Activated CD8-positive, alpha-beta memory T cell treated with anti-CD3 and anti-CD28 coated beads for 1 hour (primary cell): ENCODE measurements around the gene TVP23B.
"Not testable (repeated sequence)": the region's sequence is repeated elsewhere in the genome, so short reads cannot be mapped to it uniquely, and the experiment has no call there.

ENCODE experiments used
- DNase-seq, 2 donors: peaks; one replicate each; pipeline ENCODE4 v3.0.0-alpha.2; 2020; ENCODE audit warnings: low read depth in 1 of 2; ENCODE audit errors: extremely low read depth in 1 of 2

Gene TVP23B

GRCh38 chr17:18780991-18781718, at the start of gene TVP23B:
TSS of gene TVP23B (plus strand) at chr17:18781183. CDS start at chr17:18781294, 111 bp downstream.
- peak; percentile 93 for DNase-seq

DNA sequence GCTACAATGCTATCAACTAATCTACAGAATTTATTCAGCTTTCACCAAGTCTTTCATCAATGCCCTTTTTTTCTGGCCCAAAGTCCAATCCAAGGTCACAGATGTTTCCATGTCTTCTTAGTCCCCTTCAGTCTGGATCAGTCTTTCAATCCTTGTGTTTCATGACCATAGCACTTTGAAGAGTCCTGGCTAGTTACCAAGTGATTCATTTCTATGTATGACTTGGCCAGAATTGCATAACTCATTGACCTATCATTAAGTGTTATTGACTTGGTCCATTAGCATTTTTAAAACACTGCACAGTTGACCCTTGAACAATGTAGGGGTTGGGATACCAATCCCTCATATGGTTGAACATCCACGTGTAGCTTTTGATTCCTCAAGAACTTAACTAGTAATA, 48.5 kb upstream of the TVP23B start:
- not testable (repeated sequence) for DNase-seq

GRCh38 chr17:18733350-18733749, 47.6 kb upstream of the TVP23B start:
- DNase-seq = not testable (repeated sequence)

DNA sequence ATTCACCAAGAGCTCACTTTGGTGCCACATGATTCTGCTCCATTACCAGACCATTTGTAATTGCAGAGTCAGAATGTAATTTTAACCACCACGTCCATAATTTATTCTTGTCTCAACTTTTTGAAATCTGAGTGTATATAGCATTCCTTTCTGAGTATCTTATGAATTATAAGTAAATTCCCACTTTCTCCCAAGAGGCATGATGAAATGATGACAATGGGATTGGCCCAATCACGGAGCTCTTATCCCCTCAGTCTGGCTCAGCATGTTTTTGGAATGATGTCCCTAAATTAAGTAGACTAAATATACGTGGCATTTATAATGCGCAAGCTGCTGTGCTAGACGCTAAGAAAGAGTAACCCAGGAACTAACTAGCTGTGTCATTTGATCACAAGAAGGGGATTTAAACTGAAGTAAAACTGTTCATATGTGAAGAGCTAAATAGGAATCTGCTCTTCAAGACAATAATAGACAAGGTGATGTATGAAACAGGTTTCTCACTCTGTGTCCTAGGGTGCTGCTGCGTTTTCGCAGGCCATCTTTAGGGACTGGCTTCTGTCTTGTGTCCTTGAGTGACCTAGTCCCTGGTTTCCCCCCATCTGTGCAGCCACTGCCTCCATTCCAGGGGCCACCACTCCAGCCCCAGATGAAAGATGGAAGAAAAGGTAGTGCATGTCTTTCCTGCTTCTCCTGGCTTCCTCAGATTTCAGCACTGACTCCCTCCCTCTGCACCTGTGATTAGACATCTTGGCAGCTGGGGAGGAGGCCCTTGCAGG, 41.2 kb upstream of the TVP23B start:
- DNase-seq = not testable (repeated sequence)

DNA sequence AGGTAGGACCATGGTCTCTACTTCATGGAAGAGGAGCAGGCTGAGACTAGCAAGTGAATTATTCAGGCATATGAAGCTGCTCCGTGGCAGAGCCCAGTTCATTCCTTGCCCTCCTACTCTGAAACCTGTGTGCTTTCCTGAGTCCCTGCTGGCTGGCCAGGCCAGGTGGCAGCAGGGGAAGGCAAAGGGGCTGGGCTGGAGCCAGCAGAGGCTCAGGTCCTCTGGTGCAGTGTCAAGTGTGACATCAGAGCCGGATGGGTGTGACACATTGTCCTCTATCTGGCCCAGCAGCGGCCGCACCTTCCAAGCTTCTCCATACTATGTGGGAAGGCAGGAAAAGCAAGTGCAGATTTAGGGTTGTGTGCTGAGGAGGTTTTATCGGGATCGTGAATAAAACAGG, 39.8 kb upstream of the TVP23B start:
- not testable (repeated sequence) for DNase-seq

DNA sequence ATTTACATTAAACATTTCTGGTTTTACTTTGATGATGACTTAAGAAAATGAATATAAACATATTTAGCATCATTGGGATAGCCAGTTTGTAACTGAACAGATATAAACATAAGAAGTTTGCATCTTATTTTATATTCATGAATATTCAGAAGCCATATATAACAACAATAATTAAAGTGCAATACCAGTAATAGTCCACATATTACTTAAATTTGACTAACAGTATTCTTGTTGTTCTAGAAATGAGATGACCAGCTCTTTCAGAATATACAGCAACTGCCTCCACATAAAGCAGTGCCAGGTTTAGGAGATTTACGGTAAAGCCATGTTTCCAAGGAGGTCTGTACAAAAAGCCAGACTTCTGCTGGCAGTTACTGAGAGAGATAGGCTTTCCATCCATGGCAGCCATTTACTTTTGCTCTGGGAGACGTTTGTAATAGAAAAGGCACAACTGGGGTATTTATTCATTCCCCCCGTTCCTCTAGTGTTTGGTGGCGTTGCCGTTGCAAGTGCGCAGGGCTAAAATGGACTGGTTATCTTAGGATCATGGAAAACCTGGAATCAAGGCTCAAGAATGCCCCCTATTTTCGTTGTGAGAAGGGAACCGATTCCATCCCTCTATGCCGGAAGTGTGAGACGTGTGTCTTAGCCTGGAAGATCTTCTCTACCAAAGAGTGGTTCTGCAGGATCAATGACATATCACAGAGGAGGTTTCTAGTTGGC, 37.1 kb upstream of the TVP23B start, which contains the start of gene FBXW10:
FBXW10 (plus strand) TSS at position 356 of the 723 bp plus-strand sequence; CDS start at position 547, 191 bp downstream.
- not testable (repeated sequence) for DNase-seq

- DNase-seq = not testable (repeated sequence)
These were observed 36.3 kb upstream of the TVP23B start for GRCh38 chr17:18744726-18745125.

GRCh38 chr17:18746551-18746950, 34.4 kb upstream of the TVP23B start:
- DNase-seq = not testable (repeated sequence)

DNA sequence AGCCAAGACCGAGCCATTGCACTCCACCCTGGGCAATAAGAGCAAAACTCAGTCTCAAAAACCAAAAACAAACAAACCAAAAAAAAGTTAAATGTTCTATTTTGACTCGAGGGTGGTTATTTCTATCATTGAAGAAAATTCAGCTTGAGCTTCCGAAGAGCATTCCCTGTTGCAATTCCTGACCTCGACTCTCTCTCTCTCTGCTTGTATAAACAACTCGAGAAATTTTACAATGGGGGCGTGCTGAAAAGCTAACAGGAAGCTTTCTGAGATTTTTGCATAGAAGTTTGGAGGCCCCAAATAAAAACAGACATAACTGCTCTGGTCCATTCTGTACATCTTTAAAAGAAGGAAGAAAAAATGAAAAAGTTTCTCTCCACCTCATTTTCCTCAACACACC, 33.5 kb upstream of the TVP23B start:
- not testable (repeated sequence) for DNase-seq

DNA sequence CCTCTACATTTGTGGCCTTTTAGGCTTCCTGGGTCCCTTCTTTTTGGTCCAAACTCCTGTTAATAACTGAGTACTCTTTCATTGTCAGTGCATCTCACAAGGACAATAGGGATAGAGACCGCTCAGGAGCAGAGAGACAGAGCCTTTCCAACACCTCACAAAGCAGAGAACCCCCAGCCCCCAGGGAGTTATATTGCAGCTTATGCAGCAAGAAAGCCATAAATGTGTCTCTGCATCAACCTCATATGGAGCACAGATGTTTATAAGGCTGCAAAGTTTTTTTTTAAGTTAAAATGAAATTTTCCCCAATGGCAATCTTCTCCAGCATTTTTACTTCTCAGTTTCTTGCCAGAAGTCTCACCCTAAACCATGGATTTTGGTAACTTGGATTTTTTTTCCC, 30.7 kb upstream of the TVP23B start:
- DNase-seq = not testable (repeated sequence)

GRCh38 chr17:18753829-18754409, 27.1 kb upstream of the TVP23B start:
- DNase-seq = not testable (repeated sequence)

DNA sequence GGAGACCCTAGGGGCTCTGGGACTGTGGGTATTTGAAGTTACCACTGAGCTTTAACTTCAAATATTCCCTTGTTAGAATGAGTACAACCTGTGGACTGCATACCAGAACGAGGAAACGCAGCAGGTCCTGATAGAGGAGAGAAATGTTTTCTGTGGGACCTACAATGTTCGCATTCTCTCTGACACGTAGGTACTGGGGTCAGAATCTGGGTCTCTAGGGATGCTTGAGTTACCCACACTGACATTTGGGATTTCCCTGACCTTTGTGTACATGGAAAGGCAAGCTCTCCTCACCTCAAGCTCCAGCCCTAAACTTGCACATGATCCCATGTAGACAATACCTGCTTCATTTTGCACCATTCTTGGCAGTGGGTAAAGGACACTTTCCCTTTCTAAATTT, 25.0 kb upstream of the TVP23B start:
- DNase-seq = not testable (repeated sequence)

GRCh38 chr17:18757368-18758044, 23.5 kb upstream of the TVP23B start:
- DNase-seq = not testable (repeated sequence)

DNA sequence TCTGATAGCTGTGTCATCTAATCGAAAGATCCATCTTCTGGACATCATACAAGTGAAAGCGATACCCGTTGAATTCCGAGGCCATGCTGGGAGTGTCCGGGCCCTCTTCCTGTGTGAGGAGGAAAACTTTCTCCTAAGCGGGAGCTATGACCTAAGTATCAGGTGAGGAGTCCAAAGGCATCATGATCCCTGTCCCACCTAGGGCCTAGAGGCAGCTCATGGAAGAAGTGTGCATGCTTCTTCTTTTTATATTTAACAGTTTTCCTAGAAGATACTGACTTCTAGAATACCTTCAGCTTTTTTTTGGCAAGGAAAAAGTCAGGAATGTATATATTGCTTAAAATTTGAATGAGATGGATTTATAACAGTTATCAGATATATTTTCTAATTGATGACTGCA, 22.6 kb upstream of the TVP23B start:
- DNase-seq = not testable (repeated sequence)

- DNase-seq = not testable (repeated sequence)
These were observed 20.8 kb upstream of the TVP23B start for GRCh38 chr17:18760221-18760620.

- not testable (repeated sequence) for DNase-seq
These were observed 10.4 kb upstream of the TVP23B start for GRCh38 chr17:18770572-18770971.

DNA sequence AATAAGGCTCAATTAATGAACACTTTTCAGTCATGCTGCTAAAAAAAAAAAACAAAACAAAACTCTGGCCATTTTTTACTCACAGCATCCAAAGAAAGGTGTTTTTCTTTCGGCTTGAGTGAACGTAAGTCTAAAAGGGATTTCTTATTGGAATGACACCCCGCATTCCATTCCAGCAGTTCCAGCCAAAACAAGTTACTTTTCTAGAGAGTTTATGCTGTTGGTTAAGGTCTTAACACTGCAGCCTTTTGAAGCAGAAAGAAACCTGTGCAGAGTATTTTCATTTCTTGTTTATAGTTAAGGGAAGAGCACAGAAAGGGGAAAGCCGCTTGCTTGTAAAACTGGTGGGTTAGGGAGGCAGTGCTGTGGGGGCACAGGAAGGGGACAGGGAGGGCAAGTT, 9.9 kb upstream of the TVP23B start:
- not testable (repeated sequence) for DNase-seq

DNA sequence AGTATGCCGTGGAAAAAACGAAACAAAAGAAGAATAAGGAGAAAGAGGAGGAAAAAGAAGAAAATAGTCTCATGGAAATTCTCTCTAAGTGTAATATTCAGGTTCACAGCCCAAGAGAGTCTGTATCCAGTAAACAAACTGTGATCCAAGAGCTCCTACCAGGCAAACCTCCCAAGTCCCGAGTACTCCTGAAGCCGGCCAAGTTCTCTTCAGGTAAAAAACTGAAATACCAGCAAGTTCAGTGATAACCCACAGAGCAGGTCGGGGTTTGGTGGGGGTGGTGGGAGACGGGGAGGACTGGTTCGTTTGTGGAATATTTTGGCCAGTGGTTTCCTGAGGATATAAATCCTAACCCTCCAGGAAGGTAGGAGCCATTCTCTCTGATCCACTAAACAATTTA, 8.5 kb upstream of the TVP23B start:
- no peak for DNase-seq

DNA sequence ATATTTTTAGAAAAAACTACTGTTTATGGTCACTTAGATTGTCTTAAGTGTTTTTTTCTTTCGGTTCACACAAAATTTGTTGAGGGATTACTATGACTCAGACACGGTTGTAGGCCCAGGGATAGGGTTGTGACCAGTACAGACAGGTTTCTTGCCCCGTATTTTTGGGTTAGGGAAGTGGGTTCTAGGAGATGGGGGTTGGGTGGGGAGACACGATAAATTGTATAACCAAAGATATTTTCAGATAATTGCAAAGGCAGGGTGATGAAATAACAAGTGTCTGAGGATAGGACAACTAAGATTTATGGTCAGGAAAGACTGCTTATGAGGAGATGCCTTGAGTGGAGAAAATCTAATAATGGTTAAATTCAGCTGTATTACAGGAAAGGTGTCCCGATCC, 822 bp downstream of the TVP23B start:
- not testable (repeated sequence) for DNase-seq

GRCh38 chr17:18785933-18786332, 5.0 kb downstream of the TVP23B start:
- DNase-seq = not testable (repeated sequence)
